ENCODE results near the gene WNT1.

WNT1 gene

GRCh38 chr12:48961331-48961730, 16.8 kb upstream of the WNT1 start:
- no peak for DNase-seq (ENCODE audit: low read depth)

GRCh38 chr12:48961801-48962200, 16.3 kb upstream of the WNT1 start:
- DNase-seq (ENCODE audit: low read depth), result no peak

- DNase-seq (ENCODE audit: low read depth), result no peak
Observed at GRCh38 chr12:48965298-48965838, 12.8 kb upstream of the WNT1 start.

GRCh38 chr12:48966177-48966895, 11.8 kb upstream of the WNT1 start:
- DNase-seq (ENCODE audit: low read depth), result no peak

GRCh38 chr12:48967991-48968390, 10.1 kb upstream of the WNT1 start:
- no peak for DNase-seq (ENCODE audit: low read depth)

- no peak for DNase-seq (ENCODE audit: low read depth)
Observed at GRCh38 chr12:48968467-48968866, 9.7 kb upstream of the WNT1 start.

- DNase-seq (ENCODE audit: low read depth), result no peak
Observed at GRCh38 chr12:48969160-48969771, 8.9 kb upstream of the WNT1 start.

GRCh38 chr12:48969833-48970701, 8.1 kb upstream of the WNT1 start:
- peak; percentile 39 for DNase-seq (ENCODE audit: low read depth)

GRCh38 chr12:48970702-48971334, 7.3 kb upstream of the WNT1 start:
- no peak for DNase-seq (ENCODE audit: low read depth)

- peak; percentile 47 for DNase-seq (ENCODE audit: low read depth)
Observed at GRCh38 chr12:48972213-48972951, 5.7 kb upstream of the WNT1 start.

- no peak for DNase-seq (ENCODE audit: low read depth)
Observed at GRCh38 chr12:48972952-48973483, 5.1 kb upstream of the WNT1 start.

- DNase-seq (ENCODE audit: low read depth), result no peak
Observed at GRCh38 chr12:48973531-48973930, 4.6 kb upstream of the WNT1 start.

- DNase-seq (ENCODE audit: low read depth), result peak; percentile 23
Observed at GRCh38 chr12:48973941-48974673, 4.0 kb upstream of the WNT1 start.

GRCh38 chr12:48977290-48978281, 536 bp upstream of the WNT1 start:
- peak; percentile 80 for DNase-seq (ENCODE audit: low read depth)

GRCh38 chr12:48978741-48979601, 849 bp downstream of the WNT1 start:
- no peak for DNase-seq (ENCODE audit: low read depth)

- no peak for DNase-seq (ENCODE audit: low read depth)
Observed at GRCh38 chr12:48979602-48980388, 1.7 kb downstream of the WNT1 start.

GRCh38 chr12:48980389-48980952, 2.3 kb downstream of the WNT1 start:
- no peak for DNase-seq (ENCODE audit: low read depth)

Data from stimulated activated CD8-positive, alpha-beta memory T cell treated with anti-CD3 and anti-CD28 coated beads, Interleukin-4, amount 100 ng/mL, for 24 hours (primary cell).